Spleen (tissue), 11 donors: Measurements from ENCODE around the gene FBLL1. TPM values are rescaled to one million over a fixed set of nuclear protein-coding genes. Genes with fewer than 3 reads are reported as not detected.

ENCODE experiments used
- DNase-seq: peaks from one replicate; pipeline ENCODE4 v3.0.0-alpha.2; 2020
- H3K27ac ChIP-seq, 8 donors: fragments of 200-600 bp; sonication (generic) in 7 of 8; 1 replicate in 4 of 8; 2 replicates in 4 of 8; pipeline versions ENCODE4 v1.5.0 to v1.8.0; 2016 to 2021; ENCODE audit warnings: inconsistent platforms in 4 of 8, mild to moderate bottlenecking in 4 of 8, moderate library complexity in 1 of 8
- H3K27me3 ChIP-seq, 7 donors: fragments of 200-600 bp; sonication (generic) in 6 of 7; replicated peaks in 1 of 7; 1 replicate in 4 of 7; 2 replicates in 3 of 7; pipeline versions ENCODE4 v1.5.0 to v1.8.0; 2016 to 2021; ENCODE audit warnings: inconsistent platforms in 3 of 7, mild to moderate bottlenecking in 1 of 7
- H3K36me3 ChIP-seq, 6 donors: fragments of 200-600 bp; sonication (generic) in 5 of 6; 1 replicate in 4 of 6; 2 replicates in 2 of 6; pipeline versions ENCODE4 v1.5.0 to v1.8.0; 2016 to 2021; ENCODE audit warnings: inconsistent platforms in 2 of 6
- H3K4me1 ChIP-seq, 6 donors: fragments of 200-600 bp; sonication (generic) in 5 of 6; 1 replicate in 3 of 6; 2 replicates in 3 of 6; pipeline versions ENCODE4 v1.5.0 to v1.8.0; 2016 to 2021; ENCODE audit warnings: inconsistent platforms in 3 of 6
- H3K4me3 ChIP-seq, 8 donors: fragments of 200-600 bp; sonication (generic) in 7 of 8; 1 replicate in 4 of 8; 2 replicates in 4 of 8; pipeline versions ENCODE4 v1.5.0 to v1.8.0; 2016 to 2021; ENCODE audit warnings: inconsistent platforms in 4 of 8, mild to moderate bottlenecking in 4 of 8, moderate library complexity in 2 of 8
- H3K9me3 ChIP-seq, 8 donors: fragments of 200-600 bp; sonication (generic) in 7 of 8; 1 replicate in 4 of 8; 2 replicates in 4 of 8; pipeline versions ENCODE4 v1.5.0 to v1.8.0; 2016 to 2021; ENCODE audit warnings: inconsistent platforms in 4 of 8
- CTCF ChIP-seq, 11 experiments: fragments of 200-600 bp in 7 of 11; fragments of 450-650 bp in 4 of 11; sonication (generic) in 4 of 11; IDR thresholded peaks in 8 of 11; conservative IDR thresholded peaks in 3 of 11; 1 replicate in 7 of 11; 2 replicates in 4 of 11; pipeline versions ENCODE4 v1.4.0 to v1.8.0; 2016 to 2021; ENCODE audit warnings: antibody characterized with exemption in 11 of 11, inconsistent platforms in 4 of 11, mild to moderate bottlenecking in 1 of 11
- POLR2A ChIP-seq, 3 donors: fragments of 450-650 bp; IDR thresholded peaks; one replicate each; pipeline ENCODE4 v1.5.1; 2017; ENCODE audit warnings: antibody characterized with exemption in 3 of 3, mild to moderate bottlenecking in 1 of 3
- POLR2AphosphoS5 ChIP-seq, 3 donors: sonication (generic); formaldehyde crosslinking; IDR thresholded peaks; one replicate each; pipeline ENCODE4 v1.5.1; 2017; ENCODE audit warnings: antibody characterized with exemption in 3 of 3
- WGBS, 5 donors: extraction: QIAGEN DNeasy Blood & Tissue Kit in 3 of 5; methylation state at CpG; one replicate each; pipeline versions ENCODE4 v1.1.5 to v1.1.7; 2013 to 2018; 5-methylcytosine and 5-hydroxymethylcytosine counted together
- intact Hi-C: fragments of 100-400 bp; cut with DNase I; formaldehyde crosslinking; loops from one replicate; pipeline ENCODE4 v1.15.0; 2023; ENCODE audit warnings: low total_unique reads
- polyA plus RNA-seq, 3 donors: library from polyadenylated mRNA; stranded (reverse); fragments of 200-250 nt; gene quantifications; one replicate each; pipeline ENCODE4 v1.2.1, GENCODE V29; 2013
- total RNA-seq, 7 donors: library from RNA; depleted of rRNA in 3 of 7; stranded (reverse); fragments of >200 nt in 3 of 7; fragmentation: NEBNext Ultra II Directional in 4 of 7; extraction: Animal tissue kit (Norgen Biotek cat#: 25700) in 4 of 7; gene quantifications; one replicate each; pipeline versions ENCODE4 v1.1.0 to v1.2.1, GENCODE V29; 2016 to 2021
- donor health status: healthy with polysubstance abuse.
- donor health status: DM: no; HTN: no; CAD: no; lungs with moderate emphysema.
- donor health status: DM: no; HTN: no; CAD: no.
- donor health status: Bipolar disorder and iron deficiency.
- donor health status: healthy.
- donor health status: DM: no; HTN: no; CAD: no.
- donor health status: DM: yes; HTN: yes; CAD: no.

The FBLL1 gene
- total and polyA plus RNA-seq, 10 donors, result 0.06 to 0.69 (median 0.20) TPM; not detected in 5

- Histone ChIP-seq H3K4me1 (peaks cover 9 to 47% (median 18%) of the 10 kb centered on the region in 6 donors), H3K4me3 (peak within 1 kb of the TSS; percentile 84 to 100 (median 98)), H3K27me3 (peaks cover 0 to 3% (median 0%) of the 10 kb centered on the region in 7 donors), H3K27ac (peak within 1 kb of the TSS; percentile 67 to 89 (median 82)), H3K9me3 (no peaks in the 10 kb centered on the region), H3K36me3 (peaks cover 7 to 36% (median 34%) of the 10 kb centered on the region in 6 donors)
- intact Hi-C loops, result no loop called here
- DNase-seq, result peak; percentile 97
- WGBS, 5 donors, result 0 to 1% (median 1%) methylated on average over 35 to 40 of the region's 40 CpGs
- peak; percentile 18 to 64 (median 51) for TF ChIP-seq POLR2A (IDR thresholded peaks at IDR 0.05)
- peak; percentile 86 to 98 (median 95) for TF ChIP-seq CTCF (IDR thresholded peaks at IDR 0.05 in 8 of 11, conservative IDR thresholded peaks at IDR 0.05 in 3 of 11)
- TF ChIP-seq POLR2AphosphoS5 (IDR thresholded peaks at IDR 0.05), result peak; percentile 97 to 99 (median 97)
Measured at GRCh38 chr5:168486136-168486879, 42.8 kb upstream of the FBLL1 start, which contains the start of gene RARS1. RARS1 (plus strand) TSS chr5:168486471; CDS start chr5:168486499, 28 bp downstream.

- DNase-seq, result no peak
- H3K36me3 ChIP-seq, result peaks cover 7 to 63% (median 60%) of the 10 kb centered on the region in 6 donors
- no peak overlapping the region for H3K4me3 ChIP-seq
- H3K4me1 ChIP-seq, result peaks cover 9 to 48% (median 18%) of the 10 kb centered on the region in 6 donors
- no peak for TF ChIP-seq POLR2AphosphoS5 (IDR thresholded peaks at IDR 0.05)
- no peak for TF ChIP-seq CTCF (IDR thresholded peaks at IDR 0.05 in 8 of 11, conservative IDR thresholded peaks at IDR 0.05 in 3 of 11)
- TF ChIP-seq POLR2A (IDR thresholded peaks at IDR 0.05), result no peak
- no peak overlapping the region for H3K27ac ChIP-seq
- WGBS, 5 donors, result 93 to 98% (median 95%) methylated on average over 3 of the region's 3 CpGs
- H3K27me3 ChIP-seq, result no peaks in the 10 kb centered on the region
- intact Hi-C loops, result no loop called here
- H3K9me3 ChIP-seq, result no peaks in the 10 kb centered on the region
Measured at GRCh38 chr5:168489059-168489458, 40.0 kb upstream of the FBLL1 start.

- Histone ChIP-seq H3K4me1 (peaks cover 0 to 21% (median 0%) of the 10 kb centered on the region in 6 donors), H3K36me3 (peaks cover 11 to 100% (median 98%) of the 10 kb centered on the region in 6 donors), H3K9me3 (no peaks in the 10 kb centered on the region), H3K27me3 (no peaks in the 10 kb centered on the region), H3K27ac (no peak overlapping the region), H3K4me3 (no peak overlapping the region)
- intact Hi-C loops, result loop anchor here (10.0 kb wide), 1 partner anchor 71 kb away; no protein-coding TSS in a partner anchor
- no peak for DNase-seq
- 90 to 98% (median 95%) methylated on average over 5 of the region's 5 CpGs for WGBS, 5 donors
- TF ChIP-seq CTCF (IDR thresholded peaks at IDR 0.05 in 8 of 11, conservative IDR thresholded peaks at IDR 0.05 in 3 of 11) (no peak), POLR2A (IDR thresholded peaks at IDR 0.05) (no peak), POLR2AphosphoS5 (IDR thresholded peaks at IDR 0.05) (no peak)
Measured at GRCh38 chr5:168494057-168494555, 35.0 kb upstream of the FBLL1 start.
